Heart right ventricle (tissue), 16 donors: ENCODE measurements around the gene ARHGAP4. TPM values are rescaled to one million over a fixed set of nuclear protein-coding genes. Genes with fewer than 3 reads are reported as not detected.
A peak's percentile ranks its signal among the peaks of the same experiment; 100 is the strongest.

Experiments
- ATAC-seq, 8 donors: fragments of 200-7000 bp; cut with Tn5 transposase; one replicate each; pipeline ENCODE4 v1.9.1; 2020; ENCODE audit warnings: mild to moderate bottlenecking in 8 of 8, moderate library complexity in 8 of 8, moderate number of reproducible peaks in 1 of 8
- DNase-seq, 2 donors: peaks; one replicate each; pipeline ENCODE4 v3.0.0-alpha.2; 2020
- H3K27ac ChIP-seq, 10 donors: fragments of 200-600 bp; sonication (generic) in 2 of 10; one replicate each; pipeline versions ENCODE4 v1.5.0 to v1.8.0; 2020 to 2022; ENCODE audit warnings: mild to moderate bottlenecking in 3 of 10
- H3K27me3 ChIP-seq, 7 donors: fragments of 200-600 bp; one replicate each; pipeline ENCODE4 v1.8.0; 2021 to 2022; ENCODE audit warnings: mild to moderate bottlenecking in 2 of 7
- H3K36me3 ChIP-seq, 9 donors: fragments of 200-600 bp; sonication (generic) in 1 of 9; one replicate each; pipeline versions ENCODE4 v1.5.0 to v1.8.0; 2020 to 2022; ENCODE audit warnings: mild to moderate bottlenecking in 2 of 9
- H3K4me1 ChIP-seq, 9 donors: fragments of 200-600 bp; sonication (generic) in 1 of 9; one replicate each; pipeline versions ENCODE4 v1.5.0 to v1.8.0; 2020 to 2022; ENCODE audit warnings: mild to moderate bottlenecking in 4 of 9
- H3K4me3 ChIP-seq, 10 donors: fragments of 200-600 bp; sonication (generic) in 2 of 10; one replicate each; pipeline versions ENCODE4 v1.5.0 to v1.8.0; 2020 to 2022; ENCODE audit warnings: mild to moderate bottlenecking in 7 of 10, moderate library complexity in 2 of 10
- H3K9me3 ChIP-seq, 11 donors: fragments of 200-600 bp in 10 of 11; sonication (generic) in 2 of 11; one replicate each; pipeline versions ENCODE4 v1.5.0 to v1.8.0; 2013 to 2022; ENCODE audit warnings: mild to moderate bottlenecking in 2 of 11, control low read depth in 1 of 11, moderate library complexity in 1 of 11
- CTCF ChIP-seq, 9 donors: fragments of 200-600 bp; sonication (generic) in 2 of 9; IDR thresholded peaks; one replicate each; pipeline versions ENCODE4 v1.5.0 to v1.8.0; 2021 to 2022; ENCODE audit warnings: antibody characterized with exemption in 9 of 9, mild to moderate bottlenecking in 5 of 9, moderate library complexity in 1 of 9
- WGBS, 2 donors: extraction: QIAGEN DNeasy Blood & Tissue Kit; methylation state at CpG; one replicate each; pipeline ENCODE4 v1.1.7; 2013; ENCODE audit warnings: inconsistent platforms in 1 of 2; 5-methylcytosine and 5-hydroxymethylcytosine counted together
- intact Hi-C, 10 donors: fragments of 100-400 bp; cut with DNase I; formaldehyde crosslinking; loops; one replicate each; pipeline versions ENCODE4 v1.11.1 to v1.14.2; 2022
- polyA plus RNA-seq, 2 donors: library from polyadenylated mRNA; stranded (reverse); fragments of 200-250 nt; gene quantifications; one replicate each; pipeline ENCODE4 v1.2.3, GENCODE V29; 2013
- total RNA-seq, 10 donors: library from RNA; stranded (reverse); fragmentation: NEBNext Ultra II Directional in 3 of 10; extraction: Animal tissue kit (Norgen Biotek cat#: 25700) in 3 of 10; gene quantifications; one replicate each; pipeline versions ENCODE4 v1.2.1 to v1.2.4, GENCODE V29; 2021 to 2023
- donor health status: Arrhythmogenic right ventricular cardiomyopathy.
- donor health status: ischemic (EF 13 %, LVEDD 7.1; RV severe dilation, severe dysfunction).
- donor health status: healthy with polysubstance abuse.
- donor health status: DM: no; HTN: yes; CAD: no.
- donor health status: DM: no; HTN: no; CAD: no.
- donor health status: ischemic (EF 25% LVEDD 6.9; RV normal size, moderate dysfunction).
- donor health status: ischemic (EF 25% LVEDD 5.7; RV mildly dilated, moderate dysfunction).
- donor health status: healthy.
- donor health status: DM: yes; HTN: yes; CAD: no.
- donor health status: Ischemic cardiomyopathy.
- donor health status: ischemic (EF 35%, LVEDD 5.7; RV mildly dilated, moderate dysfunction).
- donor health status: nonischemic (EF 11% LVEDD 7.7; RV severe dilation, severe dysfunction).
- donor health status: DM: yes; HTN: yes; CAD: no.
- donor health status: PGD.
- donor health status: ischemic (EF 29% LVEDD 5.4; RV normal size, mild dysfunction).
- donor health status: nonischemic (EF 23%, LVEDD 6.1; RV moderate dilation, normal function).

Gene ARHGAP4
- total and polyA plus RNA-seq, 12 donors: 5.5 to 65.5 (median 9.3) TPM

GRCh38 chrX:153952373-153953026 is 26.4 kb upstream of the ARHGAP4 start:
- intact Hi-C loops: loop anchor here in 7 of 10 donors (1.0 to 10.0 kb wide), 6 partner anchors 185 to 988 kb away; partner anchors contain the start of gene PLXNB3 (in 6 of the 7)
- ATAC-seq: no peak
- H3K27ac ChIP-seq: peak overlapping the region in 3 of 10 donors; percentile 25 to 69 (median 62)
- H3K4me3 ChIP-seq: no peak overlapping the region
- no peak for TF ChIP-seq CTCF (IDR thresholded peaks at IDR 0.05)
- WGBS, 2 donors: 87 to 88% methylated on average over 30 to 32 of the region's 32 CpGs
- H3K27me3 ChIP-seq: no peaks in the 10 kb centered on the region
- peaks cover 0 to 96% (median 4%) of the 10 kb centered on the region in 9 donors for H3K36me3 ChIP-seq
- H3K4me1 ChIP-seq: peaks cover 0 to 37% (median 18%) of the 10 kb centered on the region in 9 donors
- no peaks in the 10 kb centered on the region for H3K9me3 ChIP-seq
- DNase-seq: no peak

DNA sequence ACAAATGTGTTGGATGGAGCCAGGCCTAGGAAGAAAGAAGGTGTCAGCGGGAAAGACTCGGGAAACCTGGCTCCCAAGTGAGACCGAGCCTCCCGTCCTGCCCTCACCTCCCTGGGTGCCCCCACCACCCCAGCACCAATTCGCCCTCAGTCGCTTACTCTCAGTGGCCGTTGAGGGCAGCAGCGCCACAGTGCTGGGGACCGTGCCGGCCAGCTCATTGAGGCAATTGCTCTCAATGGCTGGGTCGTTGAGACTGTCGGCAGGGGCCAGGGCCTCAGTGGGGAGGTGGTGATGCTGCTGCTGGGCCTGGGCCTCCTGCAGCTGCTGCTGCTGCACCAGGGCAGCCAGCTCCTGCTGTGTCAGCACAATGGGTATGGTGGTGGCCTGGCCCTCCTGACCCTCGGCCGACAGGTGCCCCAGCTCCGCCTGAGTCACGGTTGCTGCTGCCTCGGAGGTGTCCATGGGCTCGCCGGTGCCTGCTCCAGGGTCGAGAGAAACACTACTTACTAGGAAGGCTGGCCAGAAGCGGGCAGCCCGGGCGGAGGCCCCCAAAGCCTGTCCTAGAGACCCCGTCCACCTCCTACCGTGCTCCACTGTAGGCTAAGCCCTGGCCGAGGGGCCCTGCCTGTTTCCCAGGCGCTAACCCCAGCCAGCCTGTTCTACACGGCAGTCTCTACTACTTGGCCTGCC is 25.8 kb upstream of the ARHGAP4 start:
- peaks cover 0 to 90% (median 4%) of the 10 kb centered on the region in 9 donors for H3K36me3 ChIP-seq
- peaks cover 0 to 38% (median 19%) of the 10 kb centered on the region in 9 donors for H3K4me1 ChIP-seq
- ATAC-seq (no peak), DNase-seq (no peak)
- 90 to 93% methylated on average over 17 to 28 of the region's 28 CpGs for WGBS, 2 donors
- no peaks in the 10 kb centered on the region for H3K9me3 ChIP-seq
- no peak overlapping the region for H3K4me3 ChIP-seq
- intact Hi-C loops: loop anchor here in 6 of 10 donors (2.0 to 10.0 kb wide), 5 partner anchors 185 to 987 kb away; partner anchors contain the start of gene PLXNB3 (in 5 of the 6)
- TF ChIP-seq CTCF (IDR thresholded peaks at IDR 0.05): no peak
- no peaks in the 10 kb centered on the region for H3K27me3 ChIP-seq
- no peak overlapping the region for H3K27ac ChIP-seq

DNA sequence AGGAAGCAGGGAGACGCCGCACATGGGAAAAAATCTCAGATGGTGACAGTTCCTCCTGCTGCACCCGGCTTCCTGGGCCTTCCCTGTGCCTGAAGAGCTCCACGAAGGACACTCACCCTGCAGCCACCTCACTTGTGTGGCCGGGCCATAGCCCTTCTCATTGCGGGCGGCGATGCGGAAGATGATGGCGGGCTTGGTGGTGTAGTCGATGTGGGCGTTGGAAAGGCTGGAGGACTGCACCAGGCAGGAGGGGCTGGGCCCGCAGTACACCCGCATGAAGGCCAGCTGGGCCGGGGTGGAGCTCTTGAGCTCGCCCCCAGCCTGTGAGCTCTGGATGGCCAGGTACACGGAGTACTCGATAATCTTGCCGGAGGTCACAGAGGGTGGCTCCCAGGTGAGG is 24.1 kb upstream of the ARHGAP4 start:
- Histone ChIP-seq H3K4me3 (no peak overlapping the region), H3K36me3 (peaks cover 0 to 73% (median 4%) of the 10 kb centered on the region in 9 donors), H3K4me1 (peaks cover 0 to 39% (median 19%) of the 10 kb centered on the region in 9 donors), H3K9me3 (no peaks in the 10 kb centered on the region), H3K27ac (peak overlapping the region in 4 of 10 donors; percentile 69 to 78 (median 70)), H3K27me3 (peaks cover 0 to under 1% (median 0%) of the 10 kb centered on the region in 7 donors)
- WGBS, 2 donors: 81 to 82% methylated on average over 16 to 19 of the region's 19 CpGs
- TF ChIP-seq CTCF (IDR thresholded peaks at IDR 0.05): no peak
- ATAC-seq (no peak), DNase-seq (no peak)
- intact Hi-C loops: loop anchor here in 5 of 10 donors (5.0 to 10.0 kb wide), 4 partner anchors 183 to 985 kb away; partner anchors contain the start of gene PLXNB3 (in 4 of the 5)
